ENCODE measurements around the gene ACADL.

DNA sequence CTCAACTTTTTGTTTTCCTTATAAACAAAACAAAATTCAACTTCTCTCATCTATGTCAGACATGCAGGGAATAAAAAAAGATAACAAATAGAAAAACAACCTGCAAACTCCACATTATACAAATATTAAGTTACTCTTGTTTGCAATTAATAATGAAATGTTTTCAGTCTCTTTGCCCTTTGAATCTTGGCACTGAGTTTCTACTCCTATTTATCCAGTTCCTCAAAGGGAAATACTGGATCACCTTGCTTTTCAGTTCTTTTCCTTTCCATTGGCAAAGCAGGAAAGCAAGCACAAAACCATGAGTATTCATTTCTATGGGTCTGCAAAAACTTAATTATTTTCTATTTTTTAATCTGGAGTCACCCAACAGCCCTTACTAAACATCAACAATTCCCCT is 77.6 kb downstream of the ACADL start:
- TF ChIP-seq YY1 (IDR thresholded peaks at IDR 0.05; ENCODE audit: insufficient read depth, insufficient read length) (no peak), SUZ12 (IDR thresholded peaks at IDR 0.05; ENCODE audit: extremely low read depth, insufficient read depth, insufficient read length) (no peak), ZNF274 (IDR thresholded peaks at IDR 0.05; ENCODE audit: low read depth, low read length) (no peak)

Measured in NT2/D1 (cell line).